GM23338 (cell line): ENCODE data around the gene AGAP1. TPM values are rescaled to one million over a fixed set of nuclear protein-coding genes. Genes with fewer than 3 reads are reported as not detected.

Source experiments
- ATAC-seq: fragments of 200-7000 bp; cut with Tn5 transposase; 3 replicates; pipeline ENCODE4 v1.9.1; 2020
- DNase-seq: peaks from one replicate; pipeline ENCODE4 v3.0.0-alpha.2; 2015; ENCODE audit warnings: low spot score
- H2AFZ ChIP-seq: fragments of 200-600 bp; sonication (generic); 2 replicates; pipeline ENCODE4 v1.8.0; 2016; ENCODE audit warnings: antibody characterized with exemption, mild to moderate bottlenecking, moderate library complexity
- H3F3A ChIP-seq: fragments of 200-600 bp; sonication (generic); replicated peaks from 2 replicates; pipeline ENCODE4 v1.8.0; 2017; ENCODE audit warnings: antibody characterized with exemption, mixed run types, low read depth
- H3K27ac ChIP-seq: fragments of 200-600 bp; sonication (generic); 2 replicates; pipeline ENCODE4 v1.6.1; 2016; ENCODE audit warnings: low read depth
- H3K27me3 ChIP-seq: fragments of 200-600 bp; sonication (generic); 2 replicates; pipeline ENCODE4 v1.8.0; 2016; ENCODE audit warnings: mild to moderate bottlenecking, mixed run types, moderate library complexity; ENCODE audit not compliant: insufficient read depth
- H3K36me3 ChIP-seq: fragments of 200-600 bp; sonication (generic); 2 replicates; pipeline ENCODE4 v1.8.0; 2016; ENCODE audit warnings: mild to moderate bottlenecking; ENCODE audit not compliant: insufficient read depth
- H3K4me1 ChIP-seq: fragments of 200-600 bp; sonication (generic); 2 replicates; pipeline ENCODE4 v1.8.0; 2016; ENCODE audit warnings: mild to moderate bottlenecking, moderate library complexity; ENCODE audit not compliant: insufficient read depth
- H3K4me2 ChIP-seq: fragments of 200-600 bp; sonication (generic); 2 replicates; pipeline ENCODE4 v1.7.1; 2017; ENCODE audit warnings: mixed run types
- H3K4me3 ChIP-seq: fragments of 200-600 bp; sonication (generic); 2 replicates; pipeline ENCODE4 v1.6.1; 2016; ENCODE audit warnings: mixed run types
- H3K79me2 ChIP-seq: fragments of 200-600 bp; sonication (generic); replicated peaks from 2 replicates; pipeline ENCODE4 v1.8.0; 2017; ENCODE audit warnings: mild to moderate bottlenecking; ENCODE audit not compliant: insufficient read depth
- H3K9me2 ChIP-seq: fragments of 200-600 bp; sonication (generic); 2 replicates; pipeline ENCODE4 v1.8.0; 2017; ENCODE audit not compliant: insufficient read depth
- H4K20me1 ChIP-seq: fragments of 200-600 bp; sonication (generic); replicated peaks from 2 replicates; pipeline ENCODE4 v1.8.0; 2017; ENCODE audit warnings: mild to moderate bottlenecking; ENCODE audit not compliant: insufficient read depth
- H3K27ac Mint-ChIP-seq: 2 replicates; pipeline ENCODE4 v1.8.0; 2020; ENCODE audit warnings: inconsistent platforms, mild to moderate bottlenecking, moderate library complexity, mixed read lengths
- H3K27me3 Mint-ChIP-seq: 3 replicates; pipeline ENCODE4 v1.8.0; 2022; ENCODE audit warnings: low read depth, mild to moderate bottlenecking, moderate library complexity, mixed read lengths, inconsistent platforms; ENCODE audit not compliant: insufficient read depth, poor library complexity
- H3K36me3 Mint-ChIP-seq: 3 replicates; pipeline ENCODE4 v1.8.0; 2021; ENCODE audit warnings: low read depth, mild to moderate bottlenecking, inconsistent platforms, moderate library complexity, mixed read lengths
- H3K4me1 Mint-ChIP-seq: 3 replicates; pipeline ENCODE4 v1.8.0; 2020; ENCODE audit warnings: mild to moderate bottlenecking, inconsistent platforms, mixed read lengths
- H3K4me3 Mint-ChIP-seq: 3 replicates; pipeline ENCODE4 v1.8.0; 2021; ENCODE audit warnings: moderate library complexity, mild to moderate bottlenecking, inconsistent platforms, mixed read lengths
- H3K9me3 Mint-ChIP-seq: 3 replicates; pipeline ENCODE4 v1.8.0; 2020; ENCODE audit warnings: moderate library complexity, mild to moderate bottlenecking, inconsistent platforms, mixed read lengths
- CTCF ChIP-seq, 2 experiments: fragments of 200-600 bp in 1 of 2; sonication (generic) in 1 of 2; conservative IDR thresholded peaks; 2 replicates each; pipeline versions ENCODE4 v1.5.1 to v1.6.1; 2016 to 2017; ENCODE audit warnings: antibody characterized with exemption in 2 of 2, low read depth in 2 of 2, mild to moderate bottlenecking in 2 of 2, moderate library complexity in 1 of 2
- ETS1 ChIP-seq: IDR thresholded peaks from 2 replicates; pipeline ENCODE4 v1.6.1; 2016; ENCODE audit warnings: antibody characterized with exemption
- EZH2 ChIP-seq: fragments of 200-600 bp; sonication (generic); IDR thresholded peaks from one replicate; pipeline ENCODE4 v1.8.0; 2017; ENCODE audit warnings: antibody characterized with exemption, mild to moderate bottlenecking, low read depth; ENCODE audit not compliant: unreplicated experiment
- EZH2phosphoT487 ChIP-seq: fragments of 200-600 bp; sonication (generic); IDR thresholded peaks from one replicate; pipeline ENCODE4 v1.8.1; 2018; ENCODE audit warnings: antibody characterized with exemption; ENCODE audit not compliant: unreplicated experiment
- JUNB ChIP-seq: IDR thresholded peaks from one replicate; pipeline ENCODE4 v1.6.1; 2016; ENCODE audit warnings: antibody characterized with exemption; ENCODE audit not compliant: unreplicated experiment
- NANOG ChIP-seq: IDR thresholded peaks from 2 replicates; pipeline ENCODE4 v1.6.1; 2016; ENCODE audit warnings: antibody characterized with exemption, borderline replicate concordance
- POLR2AphosphoS5 ChIP-seq: IDR thresholded peaks from 2 replicates; pipeline ENCODE4 v1.6.1; 2016; ENCODE audit warnings: antibody characterized with exemption, low read depth
- REST ChIP-seq: IDR thresholded peaks from one replicate; pipeline ENCODE4 v1.6.1; 2018; ENCODE audit warnings: antibody characterized with exemption; ENCODE audit not compliant: unreplicated experiment
- STAT1 ChIP-seq: IDR thresholded peaks from one replicate; pipeline ENCODE4 v1.6.1; 2016; ENCODE audit warnings: antibody characterized with exemption; ENCODE audit not compliant: unreplicated experiment
- polyA plus RNA-seq: library from polyadenylated mRNA; unstranded; fragments of >200 nt; fragmentation: Nextera tagmentation; extraction: Ambion mirVana; gene quantifications from 2 replicates; pipeline ENCODE4 v1.2.1, GENCODE V29; 2016
- total RNA-seq: library from RNA; depleted of rRNA; stranded (reverse); fragments of >200 nt; shearing (Covaris generic); gene quantifications from 2 replicates; pipeline ENCODE4 v1.2.3, GENCODE V29; 2014

The AGAP1 gene
- total and polyA plus RNA-seq, 2 experiments from 2014 or later: 13.3 to 27.9 TPM

- no peaks in the 10 kb centered on the region for H4K20me1 ChIP-seq
- no peak overlapping the region for H3K4me3 Mint-ChIP-seq
- H3K4me3 ChIP-seq: no peak overlapping the region
- H3K27ac ChIP-seq: no peak overlapping the region
- H3K36me3 Mint-ChIP-seq: no peaks in the 10 kb centered on the region
- H3K79me2 ChIP-seq: no peaks in the 10 kb centered on the region
- no peaks in the 10 kb centered on the region; the same call in 1 of the 2 replicates for H3K9me2 ChIP-seq
- no peaks in the 10 kb centered on the region for H3F3A ChIP-seq
- H3K4me2 ChIP-seq: no peak overlapping the region
- ATAC-seq (no peak), DNase-seq (no peak)
- H3K4me1 Mint-ChIP-seq: no peaks in the 10 kb centered on the region
- H3K27ac Mint-ChIP-seq: no peak overlapping the region
- no peak overlapping the region for H2AFZ ChIP-seq
- TF ChIP-seq STAT1: no peak
- TF ChIP-seq ETS1: no peak
- TF ChIP-seq EZH2: no peak
- TF ChIP-seq NANOG: no peak
- no peak for TF ChIP-seq JUNB
- TF ChIP-seq REST: no peak
- no peak for TF ChIP-seq EZH2phosphoT487
- no peaks in the 10 kb centered on the region for H3K36me3 ChIP-seq
- H3K27me3 ChIP-seq: no peaks in the 10 kb centered on the region
- peaks cover 6% of the 10 kb centered on the region for H3K27me3 Mint-ChIP-seq
- H3K9me3 Mint-ChIP-seq: no peaks in the 10 kb centered on the region
- no peaks in the 10 kb centered on the region for H3K4me1 ChIP-seq
Observed at GRCh38 chr2:235460548-235461047, 33.2 kb upstream of the AGAP1 start.

- H3K27ac Mint-ChIP-seq: no peak overlapping the region
- no peak for ATAC-seq
- no peaks in the 10 kb centered on the region; the same call in 1 of the 2 replicates for H3K9me2 ChIP-seq
- no peaks in the 10 kb centered on the region for H3K4me1 Mint-ChIP-seq
- no peak overlapping the region for H3K4me2 ChIP-seq
- peaks cover 6% of the 10 kb centered on the region for H3K27me3 Mint-ChIP-seq
- no peak overlapping the region for H2AFZ ChIP-seq
- no peaks in the 10 kb centered on the region for H3K79me2 ChIP-seq
- no peak for DNase-seq
- no peaks in the 10 kb centered on the region for H3K36me3 ChIP-seq
- no peak overlapping the region for H3K4me3 ChIP-seq
- no peaks in the 10 kb centered on the region for H3F3A ChIP-seq
- no peaks in the 10 kb centered on the region for H4K20me1 ChIP-seq
- no peaks in the 10 kb centered on the region for H3K4me1 ChIP-seq
- no peaks in the 10 kb centered on the region for H3K9me3 Mint-ChIP-seq
- H3K27me3 ChIP-seq: no peaks in the 10 kb centered on the region
- no peak overlapping the region for H3K4me3 Mint-ChIP-seq
- H3K36me3 Mint-ChIP-seq: no peaks in the 10 kb centered on the region
- no peak overlapping the region for H3K27ac ChIP-seq
- no peak for TF ChIP-seq CTCF (conservative IDR thresholded peaks at IDR 0.05; ENCODE audit: low read depth in 2 of 2)
- TF ChIP-seq POLR2AphosphoS5: no peak
- TF ChIP-seq ETS1: no peak
Observed at GRCh38 chr2:235461763-235462414, 32.0 kb upstream of the AGAP1 start.
